MM.1S (cell line): Measurements from ENCODE around the gene IL15RA.

Experiments
- CTCF ChIP-seq: fragments of 300-600 bp; sonication (generic); IDR thresholded peaks from 2 replicates; pipeline ENCODE4 v1.5.1; 2016; ENCODE audit warnings: antibody characterized with exemption, low read length, mixed read lengths
- EZH2 ChIP-seq: fragments of 300-600 bp; sonication (generic); optimal IDR thresholded peaks from 2 replicates; pipeline ENCODE3; 2017; ENCODE audit warnings: low read depth, mild to moderate bottlenecking, antibody characterized with exemption, low read length, mixed read lengths
- EZH2phosphoT487 ChIP-seq: fragments of 300-600 bp; sonication (generic); IDR thresholded peaks from 2 replicates; pipeline ENCODE4 v1.6.1; 2018; ENCODE audit warnings: antibody characterized with exemption, low read length

DNA sequence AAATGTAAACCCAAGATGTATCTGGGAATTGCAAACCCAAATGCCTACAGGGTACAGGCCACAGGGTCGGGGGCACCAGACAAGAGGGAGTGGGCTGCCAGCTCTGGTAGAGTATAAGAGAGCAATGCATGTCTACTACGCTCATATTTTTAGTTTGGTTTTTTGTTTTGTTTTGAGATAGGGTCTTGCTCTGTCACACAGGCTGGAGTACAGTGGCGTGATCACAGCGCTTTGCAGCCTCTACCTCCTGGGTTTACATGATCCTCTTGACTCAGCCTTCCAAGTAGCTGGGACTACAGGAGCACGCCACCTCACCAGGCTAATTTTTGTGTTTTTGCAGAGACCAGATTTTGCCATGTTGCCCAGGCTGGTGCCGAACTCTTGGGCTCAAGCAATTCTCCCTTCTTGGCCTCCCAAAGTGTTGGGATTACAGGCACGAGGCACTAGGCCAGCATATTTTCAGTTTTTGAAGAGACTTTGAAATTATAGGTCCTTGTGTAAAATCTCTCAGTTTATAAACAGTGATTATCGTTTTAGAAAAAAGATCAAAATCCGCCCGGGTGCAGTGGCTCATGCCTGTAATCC lies 11.1 kb upstream of the IL15RA start:
- TF ChIP-seq CTCF (no peak), EZH2 (no peak), EZH2phosphoT487 (no peak)
